AG04449 (cell line): Measurements from ENCODE around the gene PPHLN1.

Experiments used
- CTCF ChIA-PET: fragments of 350-600 bp; formaldehyde crosslinking; extraction: SDS; loops from one replicate; lab custom pipeline; 2021; ENCODE audit warnings: antibody characterized with exemption; lab: Yijun Ruan, JAX
- POLR2A ChIA-PET: fragments of 400-600, 350-600 bp; formaldehyde crosslinking; extraction: SDS; loops from one replicate; lab custom pipeline; 2020; ENCODE audit warnings: antibody characterized with exemption, inconsistent platforms; lab: Yijun Ruan, JAX
- DNase-seq: peaks from one replicate; pipeline ENCODE4 v3.0.0-alpha.2; 2010; ENCODE audit warnings: low read depth, low spot score
- H3K4me3 ChIP-seq: 2 replicates; pipeline ENCODE4 v1.5.1; 2011; ENCODE audit warnings: low read depth, mild to moderate bottlenecking, control low read depth, low read length
- TF ChIP-seq, protein P1 (sequence below): IDR thresholded peaks from one replicate; pipeline ENCODE4 v1.5.1; 2011; ENCODE audit warnings: mild to moderate bottlenecking, moderate library complexity, low read length, control low read depth, inconsistent platforms; ENCODE audit not compliant: insufficient read depth; ENCODE audit errors: missing control alignments

PPHLN1 gene

DNA sequence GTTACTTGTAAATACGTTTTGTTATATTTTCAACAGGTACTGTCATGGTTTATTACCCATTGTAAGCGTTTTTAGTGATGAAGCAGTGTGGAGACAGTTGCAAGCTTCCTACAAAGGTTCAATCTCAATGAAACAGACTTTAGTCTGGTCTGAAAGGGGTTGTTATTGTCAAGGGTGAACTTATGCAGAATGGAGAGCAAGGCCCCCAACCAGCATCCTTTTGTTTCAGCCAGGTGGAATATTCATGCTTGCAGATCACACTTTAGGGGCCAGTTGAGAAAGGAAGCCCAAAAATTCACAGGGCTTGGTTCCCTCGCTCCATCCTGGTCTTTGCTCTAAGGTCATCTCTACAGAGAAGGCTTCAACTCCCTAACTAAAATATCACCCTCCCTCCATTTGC, 159.9 kb downstream of the PPHLN1 start:
- TF ChIP-seq, protein P1, sequence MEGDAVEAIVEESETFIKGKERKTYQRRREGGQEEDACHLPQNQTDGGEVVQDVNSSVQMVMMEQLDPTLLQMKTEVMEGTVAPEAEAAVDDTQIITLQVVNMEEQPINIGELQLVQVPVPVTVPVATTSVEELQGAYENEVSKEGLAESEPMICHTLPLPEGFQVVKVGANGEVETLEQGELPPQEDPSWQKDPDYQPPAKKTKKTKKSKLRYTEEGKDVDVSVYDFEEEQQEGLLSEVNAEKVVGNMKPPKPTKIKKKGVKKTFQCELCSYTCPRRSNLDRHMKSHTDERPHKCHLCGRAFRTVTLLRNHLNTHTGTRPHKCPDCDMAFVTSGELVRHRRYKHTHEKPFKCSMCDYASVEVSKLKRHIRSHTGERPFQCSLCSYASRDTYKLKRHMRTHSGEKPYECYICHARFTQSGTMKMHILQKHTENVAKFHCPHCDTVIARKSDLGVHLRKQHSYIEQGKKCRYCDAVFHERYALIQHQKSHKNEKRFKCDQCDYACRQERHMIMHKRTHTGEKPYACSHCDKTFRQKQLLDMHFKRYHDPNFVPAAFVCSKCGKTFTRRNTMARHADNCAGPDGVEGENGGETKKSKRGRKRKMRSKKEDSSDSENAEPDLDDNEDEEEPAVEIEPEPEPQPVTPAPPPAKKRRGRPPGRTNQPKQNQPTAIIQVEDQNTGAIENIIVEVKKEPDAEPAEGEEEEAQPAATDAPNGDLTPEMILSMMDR, result no peak
- POLR2A ChIA-PET, result no interaction called here
- DNase-seq, result no peak
- no peak overlapping the region for H3K4me3 ChIP-seq
- CTCF ChIA-PET, result interaction anchor here (0.9 to 4.9 kb wide), 4 partner anchors 11 to 797 kb away, joined by 3 to 65 read pairs (median 12); no protein-coding TSS in a partner anchor

DNA sequence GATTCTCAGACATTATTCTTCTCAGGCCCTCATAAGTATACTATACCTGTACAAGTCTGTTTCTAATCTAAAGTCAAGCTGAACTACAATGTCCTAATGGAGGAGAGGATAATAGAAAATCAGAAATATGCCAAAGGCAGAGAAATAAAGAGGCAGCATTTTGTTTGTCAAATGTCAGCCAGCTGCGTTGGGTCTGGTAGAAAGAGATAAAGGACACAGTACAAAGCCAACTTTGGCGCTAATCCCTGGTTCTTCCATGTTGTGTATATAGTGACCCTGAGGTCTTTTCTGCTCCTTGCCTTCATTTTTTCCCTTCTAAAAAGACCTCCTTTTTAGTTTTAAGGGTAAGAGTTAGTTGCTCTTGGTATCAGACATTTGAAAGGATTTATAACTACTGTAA, 160.4 kb downstream of the PPHLN1 start:
- no peak overlapping the region for H3K4me3 ChIP-seq
- ChIA-PET CTCF (interaction anchor here (1.4 to 4.9 kb wide), 2 partner anchors 83 to 796 kb away, joined by 3 to 65 read pairs; no protein-coding TSS in a partner anchor), POLR2A (no interaction called here)
- TF ChIP-seq, protein P1, result no peak
- DNase-seq, result no peak

DNA sequence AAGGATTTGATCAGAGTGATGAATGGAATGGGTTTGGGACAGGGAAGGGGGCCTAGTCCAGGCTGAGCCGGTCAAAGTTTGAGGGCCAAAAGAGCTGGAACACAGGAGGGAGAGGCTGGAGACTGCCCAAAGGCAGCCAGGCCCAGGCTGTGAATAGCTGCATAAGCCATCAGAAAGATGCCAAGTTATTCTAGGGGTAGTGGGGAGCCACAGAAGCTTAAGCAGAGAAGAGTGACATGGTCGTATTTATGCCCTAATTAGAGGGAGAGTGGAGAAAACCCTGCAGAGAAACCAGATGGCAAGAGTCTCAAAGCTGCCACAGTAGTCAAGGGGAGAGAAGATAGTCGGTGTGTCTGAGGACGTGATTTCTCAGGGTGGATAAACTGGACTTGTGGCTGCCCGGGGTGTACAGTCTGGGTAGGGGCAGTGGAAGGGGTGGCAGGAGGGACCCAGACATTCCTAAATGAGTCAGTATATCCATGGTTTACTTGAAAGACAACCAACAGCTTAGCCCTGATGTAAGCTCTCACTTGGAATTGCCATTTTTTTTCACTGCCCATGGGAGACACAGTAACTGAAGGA, 164.4 kb downstream of the PPHLN1 start:
- CTCF ChIA-PET, result interaction anchor here (1.1 to 3.2 kb wide), 4 partner anchors 9 to 79 kb away, joined by 3 to 18 read pairs (median 4); no protein-coding TSS in a partner anchor
- TF ChIP-seq, protein P1, result no peak
- H3K4me3 ChIP-seq, result no peak overlapping the region
- POLR2A ChIA-PET, result no interaction called here
- DNase-seq, result no peak
